Astrocyte of the cerebellum (primary cell): ENCODE data around the gene RNASE8.

Experiments
- DNase-seq: peaks from one replicate; pipeline ENCODE4 v3.0.0-alpha.2; 2011; ENCODE audit warnings: low read depth
- H3K4me3 ChIP-seq: 2 replicates; pipeline ENCODE4 v1.5.1; 2011; ENCODE audit warnings: mild to moderate bottlenecking, low read depth, low read length, moderate library complexity
- in situ Hi-C: cut with HindIII; loops from 2 replicates; pipeline ENCODE4 v1.10.0; 2017; ENCODE audit warnings: low sequenced_read_pairs
- TF ChIP-seq, protein P1 (sequence below): IDR thresholded peaks from 2 replicates; pipeline ENCODE4 v1.5.1; 2012; ENCODE audit warnings: low read length, low read depth, moderate library complexity, mild to moderate bottlenecking; ENCODE audit errors: missing control alignments

Gene RNASE8

DNA sequence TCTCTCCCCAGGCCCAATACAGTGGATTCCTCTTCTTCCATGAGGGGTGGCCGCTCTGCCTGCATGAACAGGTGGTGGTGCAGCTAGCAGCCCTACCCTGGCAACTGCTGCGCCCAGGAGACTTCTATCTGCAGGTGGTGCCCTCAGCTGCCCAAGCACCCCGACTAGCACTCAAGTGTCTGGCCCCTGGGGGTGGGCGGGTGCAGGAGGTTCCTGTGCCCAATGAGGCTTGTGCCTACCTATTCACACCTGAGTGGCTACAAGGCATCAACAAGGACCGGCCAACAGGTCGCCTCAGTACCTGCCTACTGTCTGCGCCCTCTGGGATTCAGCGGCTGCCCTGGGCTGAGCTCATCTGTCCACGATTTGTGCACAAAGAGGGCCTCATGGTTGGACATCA is 16.3 kb downstream of the RNASE8 start:
- no peak for DNase-seq
- TF ChIP-seq, protein P1, sequence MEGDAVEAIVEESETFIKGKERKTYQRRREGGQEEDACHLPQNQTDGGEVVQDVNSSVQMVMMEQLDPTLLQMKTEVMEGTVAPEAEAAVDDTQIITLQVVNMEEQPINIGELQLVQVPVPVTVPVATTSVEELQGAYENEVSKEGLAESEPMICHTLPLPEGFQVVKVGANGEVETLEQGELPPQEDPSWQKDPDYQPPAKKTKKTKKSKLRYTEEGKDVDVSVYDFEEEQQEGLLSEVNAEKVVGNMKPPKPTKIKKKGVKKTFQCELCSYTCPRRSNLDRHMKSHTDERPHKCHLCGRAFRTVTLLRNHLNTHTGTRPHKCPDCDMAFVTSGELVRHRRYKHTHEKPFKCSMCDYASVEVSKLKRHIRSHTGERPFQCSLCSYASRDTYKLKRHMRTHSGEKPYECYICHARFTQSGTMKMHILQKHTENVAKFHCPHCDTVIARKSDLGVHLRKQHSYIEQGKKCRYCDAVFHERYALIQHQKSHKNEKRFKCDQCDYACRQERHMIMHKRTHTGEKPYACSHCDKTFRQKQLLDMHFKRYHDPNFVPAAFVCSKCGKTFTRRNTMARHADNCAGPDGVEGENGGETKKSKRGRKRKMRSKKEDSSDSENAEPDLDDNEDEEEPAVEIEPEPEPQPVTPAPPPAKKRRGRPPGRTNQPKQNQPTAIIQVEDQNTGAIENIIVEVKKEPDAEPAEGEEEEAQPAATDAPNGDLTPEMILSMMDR, result no peak
- in situ Hi-C loops, result no loop called here
- no peak overlapping the region for H3K4me3 ChIP-seq

DNA sequence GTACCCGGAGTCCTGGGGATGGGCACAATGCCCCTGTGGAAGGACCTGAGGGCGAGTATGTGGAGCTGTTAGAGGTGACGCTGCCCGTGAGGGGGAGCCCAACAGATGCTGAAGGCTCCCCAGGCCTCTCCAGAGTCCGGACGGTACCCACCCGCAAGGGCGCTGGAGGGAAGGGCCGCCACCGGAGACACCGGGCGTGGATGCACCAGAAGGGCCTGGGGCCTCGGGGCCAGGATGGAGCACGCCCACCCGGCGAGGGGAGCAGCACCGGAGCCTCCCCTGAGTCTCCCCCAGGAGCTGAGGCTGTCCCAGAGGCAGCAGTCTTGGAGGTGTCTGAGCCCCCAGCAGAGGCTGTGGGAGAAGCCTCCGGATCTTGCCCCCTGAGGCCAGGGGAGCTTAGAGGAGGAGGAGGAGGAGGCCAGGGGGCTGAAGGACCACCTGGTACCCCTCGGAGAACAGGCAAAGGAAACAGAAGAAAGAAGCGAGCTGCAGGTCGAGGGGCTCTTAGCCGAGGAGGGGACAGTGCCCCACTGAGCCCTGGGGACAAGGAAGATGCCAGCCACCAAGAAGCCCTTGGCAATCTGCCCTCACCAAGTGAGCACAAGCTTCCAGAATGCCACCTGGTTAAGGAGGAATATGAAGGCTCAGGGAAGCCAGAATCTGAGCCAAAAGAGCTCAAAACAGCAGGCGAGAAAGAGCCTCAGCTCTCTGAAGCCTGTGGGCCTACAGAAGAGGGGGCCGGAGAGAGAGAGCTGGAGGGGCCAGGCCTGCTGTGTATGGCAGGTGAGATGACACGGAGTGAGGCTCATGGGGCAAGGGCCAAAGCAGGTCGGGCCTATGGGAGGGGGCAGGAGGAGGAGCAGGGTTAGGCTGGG is 17.0 kb downstream of the RNASE8 start:
- in situ Hi-C loops, result no loop called here
- no peak for DNase-seq
- TF ChIP-seq, protein P1, result no peak
- no peak overlapping the region for H3K4me3 ChIP-seq

DNA sequence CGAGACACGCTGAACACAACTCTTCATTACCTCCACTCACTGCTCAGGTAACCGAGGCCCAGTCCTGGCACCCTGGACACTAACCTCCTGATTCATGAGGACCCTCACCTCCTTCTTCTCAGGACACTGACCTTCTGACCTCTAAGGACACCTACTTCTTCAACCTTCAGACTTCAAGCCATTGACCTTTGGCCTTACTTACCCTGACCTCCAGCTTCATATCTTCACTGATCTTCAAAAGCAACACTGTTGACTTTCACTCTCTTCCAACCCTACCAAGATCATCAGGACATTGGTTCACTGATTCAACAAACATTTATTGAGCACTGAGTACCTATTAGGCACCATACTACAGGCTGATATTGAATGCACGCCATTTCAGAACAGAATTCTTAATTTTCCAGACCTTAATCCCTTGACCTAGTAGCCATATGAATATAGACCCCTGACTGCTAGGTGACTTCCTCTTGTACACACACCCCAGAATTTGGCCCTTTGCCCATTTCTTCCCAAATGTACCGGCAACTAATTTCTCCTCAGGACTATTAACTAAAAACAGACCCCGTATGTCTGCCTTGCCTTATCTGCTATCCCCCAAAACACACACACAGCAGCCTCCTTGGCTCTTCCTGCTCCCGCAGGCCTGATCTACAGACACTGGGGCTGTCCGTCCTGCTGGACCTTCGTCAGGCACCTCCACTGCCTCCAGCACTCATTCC is 18.3 kb downstream of the RNASE8 start:
- H3K4me3 ChIP-seq, result no peak overlapping the region
- DNase-seq, result no peak
- in situ Hi-C loops, result no loop called here
- TF ChIP-seq, protein P1, result no peak

DNA sequence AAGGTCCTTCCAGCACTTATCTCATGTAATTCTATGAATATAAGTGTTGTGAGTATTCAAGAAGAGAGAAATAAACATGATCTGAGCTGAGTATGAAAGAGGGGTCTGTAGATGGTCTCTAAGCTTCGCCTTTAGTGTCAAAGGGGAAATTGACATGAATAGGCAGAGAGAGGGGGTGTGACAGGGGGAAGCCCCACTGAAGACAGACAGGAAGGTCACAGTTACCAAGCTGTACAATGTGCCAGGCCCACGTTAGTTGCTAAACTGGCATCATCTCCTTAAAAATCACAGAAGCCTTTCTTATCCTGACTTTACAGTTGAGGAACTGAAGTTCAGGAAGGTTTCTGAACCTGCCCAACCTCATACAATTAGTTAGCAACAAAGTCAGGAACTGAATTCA is 20.1 kb downstream of the RNASE8 start:
- no peak overlapping the region for H3K4me3 ChIP-seq
- in situ Hi-C loops, result no loop called here
- TF ChIP-seq, protein P1, result no peak

DNA sequence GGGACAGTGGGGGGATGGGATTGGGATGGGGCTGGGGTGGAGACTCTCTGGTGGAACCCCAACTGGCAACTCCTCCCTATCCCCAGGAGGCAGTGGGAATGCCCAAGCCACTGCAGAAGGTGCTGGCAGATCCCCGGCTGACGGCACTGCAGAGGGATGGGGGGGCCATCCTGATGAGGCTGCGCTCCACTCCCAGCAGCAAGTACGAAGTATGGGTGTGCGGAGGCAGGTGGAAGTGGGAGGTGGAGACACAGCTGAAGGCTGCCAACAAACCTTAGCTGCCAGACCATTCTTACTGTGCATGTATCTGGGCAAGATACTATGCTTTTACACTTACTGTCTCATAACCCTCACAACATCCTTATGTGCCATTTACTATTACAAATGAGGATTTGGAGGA is 20.7 kb downstream of the RNASE8 start:
- TF ChIP-seq, protein P1, result no peak
- DNase-seq, result no peak
- no peak overlapping the region for H3K4me3 ChIP-seq
- in situ Hi-C loops, result no loop called here

More for the DNA sequence above, 20.1 kb downstream of the RNASE8 start:
- no peak for DNase-seq

DNA sequence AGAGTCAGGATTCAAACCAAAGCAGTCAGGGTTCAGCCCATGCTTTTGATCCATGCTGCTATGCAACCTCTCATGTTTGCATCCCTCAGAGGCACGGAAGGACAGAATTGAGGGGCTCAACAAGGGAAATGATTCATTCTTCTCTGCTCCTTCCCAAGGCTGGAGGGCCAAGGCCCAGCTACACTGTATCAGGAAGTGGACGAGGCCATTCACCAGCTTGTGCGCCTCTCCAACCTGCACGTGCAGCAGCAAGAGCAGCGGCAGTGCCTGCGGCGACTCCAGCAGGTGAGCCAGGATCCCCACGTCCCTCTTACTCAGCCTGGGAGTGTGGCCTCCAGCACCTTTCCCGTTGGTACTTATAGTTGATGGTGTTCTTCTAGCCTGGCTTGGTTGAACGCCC is 21.1 kb downstream of the RNASE8 start:
- no peak for DNase-seq
- TF ChIP-seq, protein P1, result no peak
- in situ Hi-C loops, result no loop called here

More for the DNA sequence above, 21.1 kb downstream of the RNASE8 start:
- no peak overlapping the region for H3K4me3 ChIP-seq
